HFFc6 (cell line): ENCODE results near the gene SPRR3. TPM values are rescaled to one million over a fixed set of nuclear protein-coding genes. Genes with fewer than 3 reads are reported as not detected.

Source experiments
- DNase-seq: peaks from one replicate; pipeline ENCODE4 v3.0.0-alpha.2; 2018
- H3K27ac Mint-ChIP-seq: 2 replicates; pipeline ENCODE4 v1.8.0; 2020; ENCODE audit warnings: mild to moderate bottlenecking, mixed read lengths
- H3K27me3 Mint-ChIP-seq: 2 replicates; pipeline ENCODE4 v1.8.0; 2021; ENCODE audit warnings: mild to moderate bottlenecking, moderate library complexity, mixed read lengths; ENCODE audit not compliant: insufficient read depth
- H3K36me3 Mint-ChIP-seq: 2 replicates; pipeline ENCODE4 v1.8.0; 2021; ENCODE audit warnings: low read depth, mixed read lengths
- H3K4me1 Mint-ChIP-seq: 2 replicates; pipeline ENCODE4 v1.8.0; 2020; ENCODE audit warnings: low read depth, mixed read lengths
- H3K4me3 Mint-ChIP-seq: 2 replicates; pipeline ENCODE4 v1.8.0; 2020; ENCODE audit warnings: mild to moderate bottlenecking, moderate library complexity, mixed read lengths
- H3K9me3 Mint-ChIP-seq: 2 replicates; pipeline ENCODE4 v1.8.0; 2020; ENCODE audit warnings: mild to moderate bottlenecking, mixed read lengths
- CTCF ChIP-seq: fragments of 200-600 bp; sonication (generic); IDR thresholded peaks from 2 replicates; pipeline ENCODE4 v1.5.0; 2021; ENCODE audit warnings: antibody characterized with exemption, mild to moderate bottlenecking
- total RNA-seq, 6 experiments: library from RNA; stranded (reverse); fragmentation: NEBNext Ultra II Directional; extraction: Animal tissue kit (Norgen Biotek cat#: 25700); gene quantifications; 2 replicates in 1 of 6; 3 replicates in 5 of 6; pipeline ENCODE4 v1.2.3, GENCODE V29; 2021

SPRR3 gene
- total RNA-seq, 6 experiments from 2014 or later: not detected

- TF ChIP-seq CTCF: no peak
- DNase-seq: no peak
- Mint-ChIP-seq H3K9me3 (peaks cover 16% of the 10 kb centered on the region; the same call in 1 of the 2 replicates), H3K4me1 (no peaks in the 10 kb centered on the region), H3K27me3 (peaks cover 6% of the 10 kb centered on the region), H3K36me3 (no peaks in the 10 kb centered on the region), H3K27ac (no peak overlapping the region), H3K4me3 (no peak overlapping the region)
These were observed 19.5 kb upstream of the SPRR3 start for GRCh38 chr1:152982076-152982475.

GRCh38 chr1:152983234-152983633 lies 18.3 kb upstream of the SPRR3 start:
- Mint-ChIP-seq H3K27ac (no peak overlapping the region), H3K4me3 (no peak overlapping the region), H3K4me1 (no peaks in the 10 kb centered on the region), H3K27me3 (peaks cover 6% of the 10 kb centered on the region), H3K36me3 (no peaks in the 10 kb centered on the region), H3K9me3 (peaks cover 16% of the 10 kb centered on the region; the same call in 1 of the 2 replicates)
- TF ChIP-seq CTCF: no peak
- no peak for DNase-seq

GRCh38 chr1:152983743-152984142 lies 17.8 kb upstream of the SPRR3 start, which contains the start of gene SPRR1A:
SPRR1A (plus strand) TSS chr1:152984081; CDS start chr1:152985231, 1,150 bp downstream.
- Mint-ChIP-seq H3K36me3 (no peaks in the 10 kb centered on the region), H3K9me3 (peaks cover 16% of the 10 kb centered on the region; the same call in 1 of the 2 replicates), H3K27me3 (peaks cover 6% of the 10 kb centered on the region), H3K4me1 (no peaks in the 10 kb centered on the region), H3K27ac (no peak within 1 kb of the TSS), H3K4me3 (no peak within 1 kb of the TSS)
- TF ChIP-seq CTCF: no peak
- no peak for DNase-seq

GRCh38 chr1:152986578-152986977 lies 15.0 kb upstream of the SPRR3 start:
- no peak overlapping the region for H3K27ac Mint-ChIP-seq
- no peak for TF ChIP-seq CTCF
- H3K27me3 Mint-ChIP-seq: peaks cover 6% of the 10 kb centered on the region
- no peak for DNase-seq
- no peak overlapping the region for H3K4me3 Mint-ChIP-seq
- H3K9me3 Mint-ChIP-seq: peaks cover 22% of the 10 kb centered on the region; the same call in 1 of the 2 replicates
- no peaks in the 10 kb centered on the region for H3K36me3 Mint-ChIP-seq
- H3K4me1 Mint-ChIP-seq: no peaks in the 10 kb centered on the region

GRCh38 chr1:152993186-152993585 lies 8.4 kb upstream of the SPRR3 start:
- Mint-ChIP-seq H3K4me3 (no peak overlapping the region), H3K27ac (no peak overlapping the region), H3K4me1 (no peaks in the 10 kb centered on the region), H3K9me3 (peaks cover 22% of the 10 kb centered on the region), H3K36me3 (no peaks in the 10 kb centered on the region), H3K27me3 (no peaks in the 10 kb centered on the region; the same call in 1 of the 2 replicates)
- TF ChIP-seq CTCF: no peak
- DNase-seq: no peak

- TF ChIP-seq CTCF: no peak
- peaks cover 39% of the 10 kb centered on the region for H3K9me3 Mint-ChIP-seq
- DNase-seq: no peak
- no peaks in the 10 kb centered on the region for H3K36me3 Mint-ChIP-seq
- peaks cover 1% of the 10 kb centered on the region; the same call in 1 of the 2 replicates for H3K27me3 Mint-ChIP-seq
- no peak overlapping the region for H3K4me3 Mint-ChIP-seq
- H3K27ac Mint-ChIP-seq: no peak overlapping the region
- H3K4me1 Mint-ChIP-seq: no peaks in the 10 kb centered on the region
These were observed 5.7 kb upstream of the SPRR3 start for GRCh38 chr1:152995842-152996241.
